Measurements from ENCODE around the gene OSCP1. TPM values are rescaled to one million over a fixed set of nuclear protein-coding genes. Genes with fewer than 3 reads are reported as not detected.

Gene OSCP1
- polyA plus RNA-seq, 1 donor (not counting 4 experiments of a cell fraction or from before 2014, with no cell fraction given), result 9.5 TPM

DNA sequence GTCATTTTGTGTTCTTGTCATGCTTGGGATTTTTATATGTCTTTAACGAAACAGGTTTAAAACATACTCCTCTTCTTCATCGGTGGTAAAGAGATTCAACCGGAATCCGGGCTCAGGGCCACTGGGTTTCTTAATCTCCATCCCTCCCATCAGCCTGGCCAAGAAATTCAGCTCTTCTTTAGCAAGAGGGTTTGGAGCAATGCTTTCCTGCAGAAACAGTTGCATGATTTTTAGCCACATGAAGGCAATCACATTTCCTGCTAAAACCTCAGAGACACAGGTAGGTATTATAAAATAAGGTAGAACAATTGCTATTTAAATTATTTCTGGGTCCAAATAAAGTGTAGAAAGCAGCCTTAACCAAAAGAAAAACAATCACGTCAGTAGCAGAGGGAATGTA, 29.8 kb downstream of the OSCP1 start:
- TF ChIP-seq, protein P1, sequence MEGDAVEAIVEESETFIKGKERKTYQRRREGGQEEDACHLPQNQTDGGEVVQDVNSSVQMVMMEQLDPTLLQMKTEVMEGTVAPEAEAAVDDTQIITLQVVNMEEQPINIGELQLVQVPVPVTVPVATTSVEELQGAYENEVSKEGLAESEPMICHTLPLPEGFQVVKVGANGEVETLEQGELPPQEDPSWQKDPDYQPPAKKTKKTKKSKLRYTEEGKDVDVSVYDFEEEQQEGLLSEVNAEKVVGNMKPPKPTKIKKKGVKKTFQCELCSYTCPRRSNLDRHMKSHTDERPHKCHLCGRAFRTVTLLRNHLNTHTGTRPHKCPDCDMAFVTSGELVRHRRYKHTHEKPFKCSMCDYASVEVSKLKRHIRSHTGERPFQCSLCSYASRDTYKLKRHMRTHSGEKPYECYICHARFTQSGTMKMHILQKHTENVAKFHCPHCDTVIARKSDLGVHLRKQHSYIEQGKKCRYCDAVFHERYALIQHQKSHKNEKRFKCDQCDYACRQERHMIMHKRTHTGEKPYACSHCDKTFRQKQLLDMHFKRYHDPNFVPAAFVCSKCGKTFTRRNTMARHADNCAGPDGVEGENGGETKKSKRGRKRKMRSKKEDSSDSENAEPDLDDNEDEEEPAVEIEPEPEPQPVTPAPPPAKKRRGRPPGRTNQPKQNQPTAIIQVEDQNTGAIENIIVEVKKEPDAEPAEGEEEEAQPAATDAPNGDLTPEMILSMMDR (optimal IDR thresholded peaks at IDR 0.05 in 1 of 3, IDR thresholded peaks at IDR 0.05 in 1 of 3, conservative IDR thresholded peaks at IDR 0.05 in 1 of 3; ENCODE audit: extremely low read depth in 1 of 3, insufficient read depth in 2 of 3, low read length in 3 of 3), result no peak
- TF ChIP-seq EZH2 (IDR thresholded peaks at IDR 0.05; ENCODE audit: low read length), result no peak
- H3K79me2 ChIP-seq (ENCODE audit: control insufficient read depth, insufficient read depth, low read length), result no peaks in the 10 kb centered on the region
- peak overlapping the region; percentile 14 for H2AFZ ChIP-seq (ENCODE audit: control insufficient read depth, low read length)
- dilution Hi-C loops (cut with MboI; ENCODE audit: extremely low pct_ligation_motif_present, low sequenced_read_pairs), result no loop called here
- no peak overlapping the region for H3K27ac ChIP-seq (ENCODE audit: control insufficient read depth, insufficient read depth, low read length)
- peaks cover 11% of the 10 kb centered on the region for H3K4me1 ChIP-seq (ENCODE audit: control insufficient read depth, extremely low read depth, insufficient read depth, low read length)
- H3K4me2 ChIP-seq (ENCODE audit: control insufficient read depth, extremely low read depth, insufficient read depth, low read depth, low read length), result no peak overlapping the region
- no peaks in the 10 kb centered on the region for H4K20me1 ChIP-seq (ENCODE audit: control insufficient read depth, extremely low read depth, insufficient read depth, low read length)
- no peak for FAIRE-seq
- DNase-seq (ENCODE audit: low read depth, low spot score), result no peak
- H3K9me1 ChIP-seq (ENCODE audit: control insufficient read depth, extremely low read depth, insufficient read depth, low read length), result no peaks in the 10 kb centered on the region
- no peaks in the 10 kb centered on the region for H3K36me3 ChIP-seq (ENCODE audit: control insufficient read depth in 2 of 2, extremely low read depth in 1 of 2, insufficient read depth in 2 of 2, low read length in 2 of 2)
- no peak overlapping the region for H3K9ac ChIP-seq (ENCODE audit: control insufficient read depth, extremely low read depth, insufficient read depth, low read length)
- no peaks in the 10 kb centered on the region for H3K9me3 ChIP-seq (ENCODE audit: control insufficient read depth, low read depth, low read length)
- H3K27me3 ChIP-seq (ENCODE audit: control insufficient read depth, extremely low read depth, insufficient read depth, low read length), result no peaks in the 10 kb centered on the region
- no peak overlapping the region for H3K4me3 ChIP-seq (ENCODE audit: control insufficient read depth in 2 of 3, extremely low read depth in 1 of 3, insufficient read depth in 2 of 3, low read depth in 1 of 3, low read length in 3 of 3)

DNA sequence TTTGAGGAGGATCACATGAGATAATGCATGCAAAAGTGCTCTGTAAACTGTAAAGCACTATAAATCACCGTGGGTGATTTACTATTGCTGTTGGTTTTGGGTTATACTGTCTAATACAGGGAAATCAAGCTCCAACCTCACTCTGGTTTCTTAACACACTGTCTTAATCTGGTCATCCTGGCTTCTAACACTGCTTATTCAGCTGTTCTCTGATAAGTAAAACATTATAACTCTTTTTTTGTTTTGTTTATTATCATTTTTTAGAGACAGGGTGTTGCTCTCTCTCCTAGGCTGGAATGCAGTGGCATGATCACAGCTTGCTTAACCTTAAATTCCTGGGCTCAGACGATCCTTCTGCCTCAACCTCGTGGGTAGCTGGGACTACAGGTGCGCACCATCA, 30.7 kb downstream of the OSCP1 start:
- Histone ChIP-seq H2AFZ (ENCODE audit: control insufficient read depth, low read length) (no peak overlapping the region), H3K27me3 (ENCODE audit: control insufficient read depth, extremely low read depth, insufficient read depth, low read length) (no peaks in the 10 kb centered on the region), H3K36me3 (ENCODE audit: control insufficient read depth in 2 of 2, extremely low read depth in 1 of 2, insufficient read depth in 2 of 2, low read length in 2 of 2) (no peaks in the 10 kb centered on the region), H3K4me1 (ENCODE audit: control insufficient read depth, extremely low read depth, insufficient read depth, low read length) (peaks cover 11% of the 10 kb centered on the region), H3K4me2 (ENCODE audit: control insufficient read depth, extremely low read depth, insufficient read depth, low read depth, low read length) (no peak overlapping the region), H3K9me3 (ENCODE audit: control insufficient read depth, low read depth, low read length) (no peaks in the 10 kb centered on the region), H3K9ac (ENCODE audit: control insufficient read depth, extremely low read depth, insufficient read depth, low read length) (no peak overlapping the region), H4K20me1 (ENCODE audit: control insufficient read depth, extremely low read depth, insufficient read depth, low read length) (no peaks in the 10 kb centered on the region), H3K4me3 (ENCODE audit: control insufficient read depth in 2 of 3, extremely low read depth in 1 of 3, insufficient read depth in 2 of 3, low read depth in 1 of 3, low read length in 3 of 3) (no peak overlapping the region), H3K79me2 (ENCODE audit: control insufficient read depth, insufficient read depth, low read length) (no peaks in the 10 kb centered on the region), H3K27ac (ENCODE audit: control insufficient read depth, insufficient read depth, low read length) (no peak overlapping the region), H3K9me1 (ENCODE audit: control insufficient read depth, extremely low read depth, insufficient read depth, low read length) (no peaks in the 10 kb centered on the region)
- DNase-seq (ENCODE audit: low read depth, low spot score) (no peak), FAIRE-seq (no peak)
- TF ChIP-seq, protein P1 (optimal IDR thresholded peaks at IDR 0.05 in 1 of 3, IDR thresholded peaks at IDR 0.05 in 1 of 3, conservative IDR thresholded peaks at IDR 0.05 in 1 of 3; ENCODE audit: extremely low read depth in 1 of 3, insufficient read depth in 2 of 3, low read length in 3 of 3), result no peak
- no peak for TF ChIP-seq EZH2 (IDR thresholded peaks at IDR 0.05; ENCODE audit: low read length)
- dilution Hi-C loops (cut with MboI; ENCODE audit: extremely low pct_ligation_motif_present, low sequenced_read_pairs), result no loop called here
